RWPE1 (cell line): ENCODE measurements around the gene GALNT18.

Source experiments
- CTCF ChIA-PET: fragments of 350-600 bp; sonication (Branson Sonifier 250); formaldehyde crosslinking; extraction: SDS; loops from one replicate; lab custom pipeline; 2021; lab: Yijun Ruan, JAX
- POLR2A ChIA-PET: fragments of 400-600 bp; formaldehyde crosslinking; extraction: SDS; loops from one replicate; lab custom pipeline; 2020; ENCODE audit warnings: antibody characterized with exemption; ENCODE audit not compliant: low non-redundant PET; lab: Yijun Ruan, JAX
- DNase-seq: peaks from one replicate; pipeline ENCODE4 v3.0.0; 2012; ENCODE audit warnings: low spot score
- H3K27ac ChIP-seq: fragments of 450-650 bp; 2 replicates; pipeline ENCODE4 v1.5.1; 2017
- TF ChIP-seq, protein P1 (sequence below): fragments of 450-650 bp; conservative IDR thresholded peaks from 2 replicates; pipeline ENCODE4 v1.5.1; 2017; ENCODE audit warnings: low read depth, mild to moderate bottlenecking

The GALNT18 gene

GRCh38 chr11:11483627-11484026 is 138.2 kb downstream of the GALNT18 start:
- CTCF ChIA-PET, result no interaction called here
- no peak overlapping the region for H3K27ac ChIP-seq
- no peak for DNase-seq
- POLR2A ChIA-PET, result no interaction called here
- TF ChIP-seq, protein P1, sequence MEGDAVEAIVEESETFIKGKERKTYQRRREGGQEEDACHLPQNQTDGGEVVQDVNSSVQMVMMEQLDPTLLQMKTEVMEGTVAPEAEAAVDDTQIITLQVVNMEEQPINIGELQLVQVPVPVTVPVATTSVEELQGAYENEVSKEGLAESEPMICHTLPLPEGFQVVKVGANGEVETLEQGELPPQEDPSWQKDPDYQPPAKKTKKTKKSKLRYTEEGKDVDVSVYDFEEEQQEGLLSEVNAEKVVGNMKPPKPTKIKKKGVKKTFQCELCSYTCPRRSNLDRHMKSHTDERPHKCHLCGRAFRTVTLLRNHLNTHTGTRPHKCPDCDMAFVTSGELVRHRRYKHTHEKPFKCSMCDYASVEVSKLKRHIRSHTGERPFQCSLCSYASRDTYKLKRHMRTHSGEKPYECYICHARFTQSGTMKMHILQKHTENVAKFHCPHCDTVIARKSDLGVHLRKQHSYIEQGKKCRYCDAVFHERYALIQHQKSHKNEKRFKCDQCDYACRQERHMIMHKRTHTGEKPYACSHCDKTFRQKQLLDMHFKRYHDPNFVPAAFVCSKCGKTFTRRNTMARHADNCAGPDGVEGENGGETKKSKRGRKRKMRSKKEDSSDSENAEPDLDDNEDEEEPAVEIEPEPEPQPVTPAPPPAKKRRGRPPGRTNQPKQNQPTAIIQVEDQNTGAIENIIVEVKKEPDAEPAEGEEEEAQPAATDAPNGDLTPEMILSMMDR, result no peak

GRCh38 chr11:11482730-11483129 is 139.1 kb downstream of the GALNT18 start:
- TF ChIP-seq, protein P1, result no peak
- CTCF ChIA-PET, result no interaction called here
- POLR2A ChIA-PET, result no interaction called here
- no peak overlapping the region for H3K27ac ChIP-seq
- DNase-seq, result no peak

GRCh38 chr11:11481371-11481770 is 140.4 kb downstream of the GALNT18 start:
- POLR2A ChIA-PET, result no interaction called here
- TF ChIP-seq, protein P1, result no peak
- CTCF ChIA-PET, result no interaction called here
- no peak for DNase-seq
- H3K27ac ChIP-seq, result no peak overlapping the region

DNA sequence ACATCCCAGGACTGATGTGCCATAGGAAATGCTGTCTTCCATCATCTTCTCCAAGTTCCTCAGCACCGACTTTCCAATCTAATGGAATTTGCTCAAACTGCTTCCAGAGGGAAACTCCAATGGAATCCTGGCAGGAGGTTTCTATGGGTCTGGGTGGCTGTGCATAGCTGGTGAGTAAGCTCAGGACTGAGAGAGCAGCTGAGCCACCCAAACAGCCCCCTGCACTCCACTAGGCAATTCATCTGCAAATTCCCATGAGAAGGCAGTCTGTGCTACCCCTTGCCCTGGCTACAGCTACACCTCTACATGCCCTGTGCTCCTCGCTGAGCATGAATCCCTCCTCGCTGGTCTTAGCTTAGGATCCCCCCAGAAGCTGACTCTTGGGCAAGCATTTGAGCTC is 140.8 kb downstream of the GALNT18 start:
- DNase-seq, result no peak
- H3K27ac ChIP-seq, result no peak overlapping the region
- POLR2A ChIA-PET, result no interaction called here
- CTCF ChIA-PET, result no interaction called here
- TF ChIP-seq, protein P1, result no peak

- H3K27ac ChIP-seq, result no peak overlapping the region
- CTCF ChIA-PET, result no interaction called here
- DNase-seq, result no peak
- POLR2A ChIA-PET, result no interaction called here
- TF ChIP-seq, protein P1, result no peak
Measured at GRCh38 chr11:11478687-11479086, 143.1 kb downstream of the GALNT18 start.

DNA sequence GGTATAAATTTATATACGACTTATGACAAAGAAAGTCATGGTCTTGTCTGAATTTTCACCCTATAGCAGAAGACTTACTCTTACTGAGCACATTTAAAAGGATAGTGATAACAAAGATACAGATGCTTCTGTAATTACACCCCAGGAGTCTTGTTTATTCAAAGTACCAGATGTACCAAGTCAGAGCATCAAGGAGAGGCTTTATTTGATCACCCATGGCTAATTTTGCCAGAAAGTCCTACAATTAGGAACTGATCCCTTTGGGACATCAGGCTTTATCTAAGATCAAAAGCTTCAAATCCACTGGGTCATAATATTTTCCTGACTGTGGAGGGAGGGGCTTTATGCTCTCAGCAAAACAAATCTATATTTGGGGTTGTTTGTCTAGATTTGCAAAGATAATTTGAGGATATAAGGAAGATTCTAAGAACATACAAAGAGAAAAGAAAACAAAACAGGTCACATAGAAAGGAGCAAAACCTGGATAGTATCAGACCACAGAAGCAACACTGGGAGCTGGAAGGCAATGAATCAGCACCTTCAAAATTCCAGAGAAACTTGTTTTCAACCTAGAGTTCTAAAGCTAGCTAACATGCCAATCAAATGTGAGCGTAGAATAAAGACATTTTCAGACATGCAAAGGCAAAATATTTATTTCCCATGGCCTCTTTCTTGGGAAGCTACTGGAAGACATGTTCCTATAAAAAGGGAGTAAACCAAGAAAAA is 143.9 kb downstream of the GALNT18 start:
- TF ChIP-seq, protein P1, result no peak
- no peak overlapping the region for H3K27ac ChIP-seq
- POLR2A ChIA-PET, result interaction anchor here (0.5 kb wide), 1 partner anchor 19 kb away, joined by 5 read pairs; no protein-coding TSS in a partner anchor
- DNase-seq, result no peak
- CTCF ChIA-PET, result interaction anchor here (0.7 kb wide), 1 partner anchor 9 kb away, joined by 4 read pairs; no protein-coding TSS in a partner anchor
